Calu3 (cell line): ENCODE data around the gene GOLGA6L10. TPM values are rescaled to one million over a fixed set of nuclear protein-coding genes. Genes with fewer than 3 reads are reported as not detected.
"Not testable (repeated sequence)": the region's sequence is repeated elsewhere in the genome, so short reads cannot be mapped to it uniquely, and the experiment has no call there.

Experiments
- BruUV-seq: library from RNA; stranded (reverse); fragments of 400-500 nt; replicated peaks from 2 replicates; lab custom pipeline; 2021; lab: Mats Ljungman, UMichigan
- CTCF ChIA-PET: fragments of 300-600 bp; sonication (Branson Sonifier 250); formaldehyde crosslinking; loops from one replicate; lab custom pipeline; 2022; ENCODE audit warnings: antibody characterized with exemption; lab: Charles Lee
- DNase-seq: peaks from one replicate; pipeline ENCODE4 v3.0.0; 2022
- H3K27ac Mint-ChIP-seq: one replicate; pipeline ENCODE4 v1.8.0; 2022; ENCODE audit warnings: mixed read lengths; ENCODE audit not compliant: unreplicated experiment
- H3K27me3 Mint-ChIP-seq: one replicate; pipeline ENCODE4 v1.8.0; 2022; ENCODE audit warnings: mixed read lengths; ENCODE audit not compliant: unreplicated experiment
- H3K36me3 Mint-ChIP-seq: one replicate; pipeline ENCODE4 v1.8.0; 2022; ENCODE audit warnings: mild to moderate bottlenecking, moderate library complexity, mixed read lengths; ENCODE audit not compliant: insufficient read depth, unreplicated experiment
- H3K4me1 Mint-ChIP-seq: one replicate; pipeline ENCODE4 v1.8.0; 2022; ENCODE audit warnings: mild to moderate bottlenecking, low read depth, mixed read lengths; ENCODE audit not compliant: unreplicated experiment
- H3K4me3 Mint-ChIP-seq: one replicate; pipeline ENCODE4 v1.8.0; 2022; ENCODE audit warnings: mild to moderate bottlenecking, low read depth, moderate library complexity, mixed read lengths; ENCODE audit not compliant: unreplicated experiment
- H3K9me3 Mint-ChIP-seq: one replicate; pipeline ENCODE4 v1.8.0; 2022; ENCODE audit warnings: low read depth, mixed read lengths; ENCODE audit not compliant: unreplicated experiment
- CTCF ChIP-seq: fragments of 200-600 bp; IDR thresholded peaks from one replicate; pipeline ENCODE4 v1.8.0; 2022; ENCODE audit warnings: antibody characterized with exemption; ENCODE audit not compliant: unreplicated experiment
- intact Hi-C: fragments of 100-400 bp; cut with micrococcal nuclease; formaldehyde crosslinking; loops from one replicate; pipeline ENCODE4 v1.10.0; 2022; ENCODE audit not compliant: unreplicated experiment
- total RNA-seq: library from RNA; stranded (reverse); gene quantifications from 2 replicates; pipeline ENCODE4 v1.2.3, GENCODE V29; 2022

The GOLGA6L10 gene
- total RNA-seq, 1 experiment from 2014 or later, result 1.4 TPM

- Mint-ChIP-seq H3K27ac (no peak overlapping the region), H3K36me3 (no peaks in the 10 kb centered on the region), H3K4me1 (peaks cover 15% of the 10 kb centered on the region), H3K27me3 (peaks cover 24% of the 10 kb centered on the region), H3K4me3 (no peak overlapping the region), H3K9me3 (peaks cover 3% of the 10 kb centered on the region)
- intact Hi-C loops, result no loop called here
- DNase-seq, result no peak
- no TSS peak for BruUV-seq
- TF ChIP-seq CTCF, result no peak
- CTCF ChIA-PET, result no interaction called here
Measured at GRCh38 chr15:82312586-82313349, 36.5 kb downstream of the GOLGA6L10 start.

DNA sequence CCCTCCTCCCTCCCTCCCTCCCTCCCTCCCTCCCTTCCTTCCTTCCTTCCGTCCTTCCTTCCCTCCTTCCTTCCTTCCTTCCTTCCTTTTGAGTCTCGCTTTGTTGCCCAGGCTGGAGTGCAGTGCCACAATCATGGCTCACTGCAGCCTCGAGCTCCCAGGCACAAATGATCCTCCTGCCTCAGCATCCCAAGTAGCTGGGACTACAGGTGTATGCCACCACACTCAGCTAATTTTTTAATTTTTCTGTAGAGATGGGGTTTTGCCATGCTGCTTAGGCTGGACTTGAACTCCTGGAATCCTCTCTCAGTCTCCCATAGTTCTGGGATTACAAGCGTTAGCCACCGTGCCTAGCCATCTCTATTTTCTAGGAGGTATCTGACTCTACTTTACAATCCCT lies 38.0 kb downstream of the GOLGA6L10 start:
- DNase-seq, H3K36me3 Mint-ChIP-seq, intact Hi-C loops, H3K9me3 Mint-ChIP-seq, H3K27ac Mint-ChIP-seq, H3K4me3 Mint-ChIP-seq, BruUV-seq: not testable (repeated sequence)
- Mint-ChIP-seq H3K27me3 (peaks cover 19% of the 10 kb centered on the region), H3K4me1 (peaks cover 23% of the 10 kb centered on the region)
- CTCF ChIA-PET, result interaction anchor here (0.6 kb wide), 1 partner anchor 1279 kb away, joined by 3 read pairs; no protein-coding TSS in a partner anchor

GRCh38 chr15:82309802-82310201 lies 39.5 kb downstream of the GOLGA6L10 start:
- DNase-seq, result no peak
- CTCF ChIA-PET, result interaction anchor here (0.6 kb wide), 1 partner anchor 244 kb away, joined by 3 read pairs; no protein-coding TSS in a partner anchor
- Mint-ChIP-seq H3K9me3 (peaks cover 3% of the 10 kb centered on the region), H3K36me3 (no peaks in the 10 kb centered on the region), H3K27me3 (peaks cover 4% of the 10 kb centered on the region), H3K4me3 (no peak overlapping the region), H3K27ac (no peak overlapping the region), H3K4me1 (peaks cover 23% of the 10 kb centered on the region)
- intact Hi-C loops, result no loop called here
- BruUV-seq, result no TSS peak
- no peak for TF ChIP-seq CTCF

- H3K27ac Mint-ChIP-seq, result no peak overlapping the region
- H3K9me3 Mint-ChIP-seq, result peaks cover 3% of the 10 kb centered on the region
- CTCF ChIA-PET, result no interaction called here
- H3K4me3 Mint-ChIP-seq, result no peak overlapping the region
- intact Hi-C loops, result no loop called here
- H3K4me1 Mint-ChIP-seq, result peaks cover 23% of the 10 kb centered on the region
- peaks cover 14% of the 10 kb centered on the region for H3K27me3 Mint-ChIP-seq
- no peak for TF ChIP-seq CTCF
- H3K36me3 Mint-ChIP-seq, result no peaks in the 10 kb centered on the region
- no TSS peak for BruUV-seq
- no peak for DNase-seq
Measured at GRCh38 chr15:82307714-82308081, 41.6 kb downstream of the GOLGA6L10 start.
